ENCODE measurements around the gene CIC. TPM values are rescaled to one million over a fixed set of nuclear protein-coding genes. Genes with fewer than 3 reads are reported as not detected.

Gene CIC
- total and polyA plus RNA-seq, 2 of the 13 experiments (the other 11 are each of a cell fraction or from before 2014, with no cell fraction given): 5.9 to 8.0 TPM

DNA sequence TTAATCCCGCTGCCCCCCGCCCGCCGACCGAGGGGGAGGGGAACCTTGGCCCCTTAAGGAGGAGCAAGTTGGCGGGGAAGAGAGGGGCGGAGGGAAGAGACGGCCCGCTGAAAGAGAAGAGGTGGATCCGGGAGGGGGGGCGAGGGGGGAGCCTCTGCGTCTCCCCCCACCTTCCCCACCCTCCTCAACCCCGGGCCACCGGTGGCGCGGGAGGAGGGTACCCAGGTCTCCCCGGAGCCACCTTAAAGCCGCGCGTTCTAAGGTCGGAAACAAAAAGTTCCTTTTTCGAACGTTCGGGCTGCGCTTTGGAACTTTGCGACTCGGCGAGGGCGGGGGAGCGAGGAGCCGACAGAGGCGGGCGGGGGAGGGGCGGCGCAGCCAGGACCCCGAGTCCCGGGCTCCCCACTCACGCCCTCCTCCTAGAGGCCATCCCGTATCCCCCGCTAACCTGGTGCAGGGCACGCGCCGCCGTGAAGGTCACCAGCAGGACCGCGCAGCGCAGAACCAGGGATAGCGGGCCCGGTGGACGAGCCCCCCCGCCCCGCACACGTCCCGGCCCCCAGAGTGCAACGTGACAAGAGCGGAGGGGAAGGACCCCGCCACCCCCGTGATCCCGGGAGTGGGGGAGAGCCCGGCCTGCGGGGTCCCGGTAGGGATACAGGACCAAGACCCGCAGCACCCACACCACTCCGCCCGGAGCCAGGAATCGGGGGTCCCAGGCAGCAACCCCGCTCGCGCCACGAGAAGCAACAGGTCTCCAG, 14.8 kb upstream of the CIC start:
- Histone ChIP-seq H3K9me3 (ENCODE audit: low read length) (no peaks in the 10 kb centered on the region), H4K20me1 (ENCODE audit: insufficient read depth, low read length) (peaks cover 37% of the 10 kb centered on the region), H3K4me3 (replicated peaks in 1 of 3; ENCODE audit: insufficient read depth in 1 of 3, low read depth in 2 of 3, low read length in 3 of 3) (peak overlapping the region; percentile 95 to 99 (median 99)), H2AFZ (ENCODE audit: low read length) (no peak overlapping the region), H3K4me1 (ENCODE audit: insufficient read depth, low read length) (peaks cover 65% of the 10 kb centered on the region), H3K79me2 (ENCODE audit: insufficient read depth, low read length) (peaks cover 43% of the 10 kb centered on the region), H3K36me3 (replicated peaks in 1 of 2; ENCODE audit: control insufficient read depth in 1 of 2, insufficient read depth in 2 of 2, low read length in 2 of 2) (peaks cover 4 to 24% of the 10 kb centered on the region in 2 experiments; a peak in 3 of 5 replicates), H3K4me2 (ENCODE audit: low read depth, low read length) (peak overlapping the region; percentile 46), H3K27me3 (ENCODE audit: control insufficient read depth in 1 of 2, insufficient read depth in 2 of 2, low read length in 2 of 2) (no peaks in the 10 kb centered on the region; a peak in 1 of 5 replicates), H3K9ac (ENCODE audit: insufficient read depth, low read depth, low read length) (peak overlapping the region; percentile 100), H3K27ac (ENCODE audit: extremely low read length, insufficient read depth, low read length) (peak overlapping the region; percentile 100)
- no peak for FAIRE-seq
- ChIA-PET POLR2A (interaction anchor here (0.6 to 1.5 kb wide), 5 partner anchors 10 to 41 kb away, joined by 3 to 8 read pairs (median 5); partner anchors contain the start of gene GSK3A), CTCF (ENCODE audit: low intra/inter-chr PET ratio, low total read pairs) (no interaction called here)
- in situ Hi-C loops (cut with HindIII; ENCODE audit: extremely low pct_ligation_motif_present, low pct_unique_long_range_greater_than_20kb) (loop anchor here (5.0 kb wide), 1 partner anchor 33 kb away; no protein-coding TSS in a partner anchor), intact Hi-C loops (cut with micrococcal nuclease; ENCODE audit: unreplicated experiment) (no loop called here)
- peak; percentile 60 for ATAC-seq
- peak; percentile 76 for DNase-seq (ENCODE audit: low spot score)
- BruUV-seq (replicated peaks): TSS peak; percentile 80
- under 1% methylated on average over 34 of the region's 70 CpGs for WGBS (ENCODE audit: low lambda C conversion rate)
- TF ChIP-seq ZNF83 (CRISPR knock-in tag; IDR thresholded peaks at IDR 0.05; ENCODE audit: borderline replicate concordance): peak; percentile 81; the same call in 1 of the 2 replicates
- TF ChIP-seq ZFX (CRISPR knock-in tag; IDR thresholded peaks at IDR 0.05; ENCODE audit: low read depth): peak; percentile 43; the same call in 1 of the 2 replicates
- TF ChIP-seq CBX1 (IDR thresholded peaks at IDR 0.05; ENCODE audit: low read depth): no peak
- TF ChIP-seq, protein P1, sequence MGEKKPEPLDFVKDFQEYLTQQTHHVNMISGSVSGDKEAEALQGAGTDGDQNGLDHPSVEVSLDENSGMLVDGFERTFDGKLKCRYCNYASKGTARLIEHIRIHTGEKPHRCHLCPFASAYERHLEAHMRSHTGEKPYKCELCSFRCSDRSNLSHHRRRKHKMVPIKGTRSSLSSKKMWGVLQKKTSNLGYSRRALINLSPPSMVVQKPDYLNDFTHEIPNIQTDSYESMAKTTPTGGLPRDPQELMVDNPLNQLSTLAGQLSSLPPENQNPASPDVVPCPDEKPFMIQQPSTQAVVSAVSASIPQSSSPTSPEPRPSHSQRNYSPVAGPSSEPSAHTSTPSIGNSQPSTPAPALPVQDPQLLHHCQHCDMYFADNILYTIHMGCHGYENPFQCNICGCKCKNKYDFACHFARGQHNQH (CRISPR knock-in tag; IDR thresholded peaks at IDR 0.05): no peak; the same call in 1 of the 2 replicates
- TF ChIP-seq, protein P2, sequence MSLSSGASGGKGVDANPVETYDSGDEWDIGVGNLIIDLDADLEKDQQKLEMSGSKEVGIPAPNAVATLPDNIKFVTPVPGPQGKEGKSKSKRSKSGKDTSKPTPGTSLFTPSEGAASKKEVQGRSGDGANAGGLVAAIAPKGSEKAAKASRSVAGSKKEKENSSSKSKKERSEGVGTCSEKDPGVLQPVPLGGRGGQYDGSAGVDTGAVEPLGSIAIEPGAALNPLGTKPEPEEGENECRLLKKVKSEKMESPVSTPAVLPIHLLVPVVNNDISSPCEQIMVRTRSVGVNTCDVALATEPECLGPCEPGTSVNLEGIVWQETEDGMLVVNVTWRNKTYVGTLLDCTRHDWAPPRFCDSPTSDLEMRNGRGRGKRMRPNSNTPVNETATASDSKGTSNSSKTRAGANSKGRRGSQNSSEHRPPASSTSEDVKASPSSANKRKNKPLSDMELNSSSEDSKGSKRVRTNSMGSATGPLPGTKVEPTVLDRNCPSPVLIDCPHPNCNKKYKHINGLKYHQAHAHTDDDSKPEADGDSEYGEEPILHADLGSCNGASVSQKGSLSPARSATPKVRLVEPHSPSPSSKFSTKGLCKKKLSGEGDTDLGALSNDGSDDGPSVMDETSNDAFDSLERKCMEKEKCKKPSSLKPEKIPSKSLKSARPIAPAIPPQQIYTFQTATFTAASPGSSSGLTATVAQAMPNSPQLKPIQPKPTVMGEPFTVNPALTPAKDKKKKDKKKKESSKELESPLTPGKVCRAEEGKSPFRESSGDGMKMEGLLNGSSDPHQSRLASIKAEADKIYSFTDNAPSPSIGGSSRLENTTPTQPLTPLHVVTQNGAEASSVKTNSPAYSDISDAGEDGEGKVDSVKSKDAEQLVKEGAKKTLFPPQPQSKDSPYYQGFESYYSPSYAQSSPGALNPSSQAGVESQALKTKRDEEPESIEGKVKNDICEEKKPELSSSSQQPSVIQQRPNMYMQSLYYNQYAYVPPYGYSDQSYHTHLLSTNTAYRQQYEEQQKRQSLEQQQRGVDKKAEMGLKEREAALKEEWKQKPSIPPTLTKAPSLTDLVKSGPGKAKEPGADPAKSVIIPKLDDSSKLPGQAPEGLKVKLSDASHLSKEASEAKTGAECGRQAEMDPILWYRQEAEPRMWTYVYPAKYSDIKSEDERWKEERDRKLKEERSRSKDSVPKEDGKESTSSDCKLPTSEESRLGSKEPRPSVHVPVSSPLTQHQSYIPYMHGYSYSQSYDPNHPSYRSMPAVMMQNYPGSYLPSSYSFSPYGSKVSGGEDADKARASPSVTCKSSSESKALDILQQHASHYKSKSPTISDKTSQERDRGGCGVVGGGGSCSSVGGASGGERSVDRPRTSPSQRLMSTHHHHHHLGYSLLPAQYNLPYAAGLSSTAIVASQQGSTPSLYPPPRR (CRISPR knock-in tag; IDR thresholded peaks at IDR 0.05; ENCODE audit: borderline replicate concordance): peak; percentile 47
- TF ChIP-seq, protein P3, sequence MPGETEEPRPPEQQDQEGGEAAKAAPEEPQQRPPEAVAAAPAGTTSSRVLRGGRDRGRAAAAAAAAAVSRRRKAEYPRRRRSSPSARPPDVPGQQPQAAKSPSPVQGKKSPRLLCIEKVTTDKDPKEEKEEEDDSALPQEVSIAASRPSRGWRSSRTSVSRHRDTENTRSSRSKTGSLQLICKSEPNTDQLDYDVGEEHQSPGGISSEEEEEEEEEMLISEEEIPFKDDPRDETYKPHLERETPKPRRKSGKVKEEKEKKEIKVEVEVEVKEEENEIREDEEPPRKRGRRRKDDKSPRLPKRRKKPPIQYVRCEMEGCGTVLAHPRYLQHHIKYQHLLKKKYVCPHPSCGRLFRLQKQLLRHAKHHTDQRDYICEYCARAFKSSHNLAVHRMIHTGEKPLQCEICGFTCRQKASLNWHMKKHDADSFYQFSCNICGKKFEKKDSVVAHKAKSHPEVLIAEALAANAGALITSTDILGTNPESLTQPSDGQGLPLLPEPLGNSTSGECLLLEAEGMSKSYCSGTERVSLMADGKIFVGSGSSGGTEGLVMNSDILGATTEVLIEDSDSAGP (CRISPR knock-in tag; IDR thresholded peaks at IDR 0.05; ENCODE audit: borderline replicate concordance): peak; percentile 54
- no peak for TF ChIP-seq LCORL (IDR thresholded peaks at IDR 0.05)
- peak; percentile 27; the same call in 1 of the 2 replicates for TF ChIP-seq LCORL (CRISPR knock-in tag; IDR thresholded peaks at IDR 0.05)
- TF ChIP-seq, protein P4, sequence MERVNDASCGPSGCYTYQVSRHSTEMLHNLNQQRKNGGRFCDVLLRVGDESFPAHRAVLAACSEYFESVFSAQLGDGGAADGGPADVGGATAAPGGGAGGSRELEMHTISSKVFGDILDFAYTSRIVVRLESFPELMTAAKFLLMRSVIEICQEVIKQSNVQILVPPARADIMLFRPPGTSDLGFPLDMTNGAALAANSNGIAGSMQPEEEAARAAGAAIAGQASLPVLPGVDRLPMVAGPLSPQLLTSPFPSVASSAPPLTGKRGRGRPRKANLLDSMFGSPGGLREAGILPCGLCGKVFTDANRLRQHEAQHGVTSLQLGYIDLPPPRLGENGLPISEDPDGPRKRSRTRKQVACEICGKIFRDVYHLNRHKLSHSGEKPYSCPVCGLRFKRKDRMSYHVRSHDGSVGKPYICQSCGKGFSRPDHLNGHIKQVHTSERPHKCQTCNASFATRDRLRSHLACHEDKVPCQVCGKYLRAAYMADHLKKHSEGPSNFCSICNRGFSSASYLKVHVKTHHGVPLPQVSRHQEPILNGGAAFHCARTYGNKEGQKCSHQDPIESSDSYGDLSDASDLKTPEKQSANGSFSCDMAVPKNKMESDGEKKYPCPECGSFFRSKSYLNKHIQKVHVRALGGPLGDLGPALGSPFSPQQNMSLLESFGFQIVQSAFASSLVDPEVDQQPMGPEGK (CRISPR knock-in tag; IDR thresholded peaks at IDR 0.05): peak; percentile 98
- TF ChIP-seq TCF7 (IDR thresholded peaks at IDR 0.05; ENCODE audit: low read depth): peak; percentile 11; the same call in 1 of the 2 replicates
- TF ChIP-seq ZNF446 (CRISPR knock-in tag; IDR thresholded peaks at IDR 0.05): no peak
- TF ChIP-seq TEAD3 (CRISPR knock-in tag; optimal IDR thresholded peaks at IDR 0.05; ENCODE audit: borderline replicate concordance): peak; percentile 18
- TF ChIP-seq ZMYM2 (CRISPR knock-in tag; IDR thresholded peaks at IDR 0.05): no peak
- no peak for TF ChIP-seq POGZ (CRISPR knock-in tag; IDR thresholded peaks at IDR 0.05)
